KMS-11 (cell line): Measurements from ENCODE around the gene STX10.
"Not testable (repeated sequence)": the region's sequence is repeated elsewhere in the genome, so short reads cannot be mapped to it uniquely, and the experiment has no call there.

Experiments used
- H2AFZ ChIP-seq: fragments of 200-600 bp; sonication (generic); 2 replicates; pipeline ENCODE4 v1.6.1; 2016; ENCODE audit warnings: antibody characterized with exemption, mixed run types, low read depth
- H3K27ac ChIP-seq: fragments of 200-600 bp; sonication (generic); 2 replicates; pipeline ENCODE4 v1.6.1; 2016; ENCODE audit warnings: mild to moderate bottlenecking, mixed run types
- H3K27me3 ChIP-seq: fragments of 200-600 bp; sonication (generic); 2 replicates; pipeline ENCODE4 v1.6.1; 2017; ENCODE audit warnings: mild to moderate bottlenecking, low read depth, mixed run types, moderate library complexity; ENCODE audit not compliant: insufficient read depth
- H3K36me3 ChIP-seq: fragments of 200-600 bp; sonication (generic); 2 replicates; pipeline ENCODE4 v1.6.1; 2017; ENCODE audit warnings: mild to moderate bottlenecking, mixed run types; ENCODE audit not compliant: insufficient read depth
- H3K4me1 ChIP-seq: fragments of 200-600 bp; sonication (generic); 2 replicates; pipeline ENCODE4 v1.6.1; 2016; ENCODE audit warnings: mild to moderate bottlenecking, low read depth, mixed run types; ENCODE audit not compliant: poor library complexity, severe bottlenecking
- H3K4me2 ChIP-seq: fragments of 200-600 bp; sonication (generic); 2 replicates; pipeline ENCODE4 v1.7.0; 2016; ENCODE audit warnings: mild to moderate bottlenecking, mixed run types
- H3K4me3 ChIP-seq: fragments of 200-600 bp; sonication (generic); IDR thresholded peaks from 2 replicates; pipeline ENCODE4 v1.6.1; 2017; ENCODE audit warnings: low read depth, low read length, mixed read lengths; ENCODE audit not compliant: insufficient read depth
- H3K79me2 ChIP-seq: fragments of 200-600 bp; sonication (generic); 2 replicates; pipeline ENCODE4 v1.6.1; 2016; ENCODE audit warnings: low read depth, mixed run types; ENCODE audit not compliant: insufficient read depth
- H3K9ac ChIP-seq: fragments of 200-600 bp; sonication (generic); 2 replicates; pipeline ENCODE4 v1.6.1; 2016; ENCODE audit warnings: mild to moderate bottlenecking, mixed run types
- H4K20me1 ChIP-seq: fragments of 200-600 bp; sonication (generic); 2 replicates; pipeline ENCODE4 v1.6.1; 2016; ENCODE audit warnings: mild to moderate bottlenecking, mixed run types; ENCODE audit not compliant: insufficient read depth
- CTCF ChIP-seq: fragments of 200-600 bp; sonication (generic); conservative IDR thresholded peaks from 2 replicates; pipeline ENCODE4 v1.6.1; 2017; ENCODE audit warnings: low read depth, mild to moderate bottlenecking, antibody characterized with exemption, low read length, moderate library complexity, mixed read lengths

STX10 gene

GRCh38 chr19:13172346-13173138 lies 22.4 kb upstream of the STX10 start:
- Histone ChIP-seq H3K4me3 (no peak overlapping the region), H3K79me2 (no peaks in the 10 kb centered on the region), H3K27ac (no peak overlapping the region), H3K9ac (no peak overlapping the region), H2AFZ (peak overlapping the region; percentile 53; the same call in 1 of the 2 replicates), H3K4me1 (peaks cover 43% of the 10 kb centered on the region), H3K36me3 (no peaks in the 10 kb centered on the region), H3K4me2 (peak overlapping the region; percentile 47; the same call in 1 of the 2 replicates), H3K27me3 (no peaks in the 10 kb centered on the region; the same call in 1 of the 2 replicates), H4K20me1 (no peaks in the 10 kb centered on the region)
- TF ChIP-seq CTCF, result no peak

DNA sequence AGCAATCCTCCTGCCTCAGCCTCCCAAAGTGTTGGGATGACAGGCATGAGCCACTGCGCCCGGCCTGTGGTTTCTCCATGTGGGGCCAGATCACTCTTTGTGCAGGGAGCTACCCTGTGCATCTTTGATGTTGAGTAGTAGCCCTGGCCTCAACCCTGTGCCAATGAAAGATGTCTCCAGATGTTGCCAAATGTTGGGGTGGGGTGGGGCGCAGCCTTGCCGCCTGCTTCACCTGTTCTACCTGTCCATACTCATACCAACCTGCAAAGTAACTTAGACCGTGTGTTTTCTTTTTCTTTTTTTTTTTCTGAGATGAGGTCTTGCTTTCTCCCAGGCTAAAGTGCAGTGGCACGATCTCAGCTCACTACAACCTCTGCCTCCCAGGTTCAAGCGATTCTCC lies 21.0 kb upstream of the STX10 start:
- Histone ChIP-seq H3K4me2 (no peak overlapping the region), H3K4me3 (no peak overlapping the region), H3K4me1 (peaks cover 57% of the 10 kb centered on the region), H3K27ac (no peak overlapping the region), H4K20me1 (no peaks in the 10 kb centered on the region), H3K79me2 (no peaks in the 10 kb centered on the region), H2AFZ (no peak overlapping the region), H3K27me3 (no peaks in the 10 kb centered on the region; the same call in 1 of the 2 replicates), H3K36me3 (no peaks in the 10 kb centered on the region), H3K9ac (no peak overlapping the region)
- no peak for TF ChIP-seq CTCF

DNA sequence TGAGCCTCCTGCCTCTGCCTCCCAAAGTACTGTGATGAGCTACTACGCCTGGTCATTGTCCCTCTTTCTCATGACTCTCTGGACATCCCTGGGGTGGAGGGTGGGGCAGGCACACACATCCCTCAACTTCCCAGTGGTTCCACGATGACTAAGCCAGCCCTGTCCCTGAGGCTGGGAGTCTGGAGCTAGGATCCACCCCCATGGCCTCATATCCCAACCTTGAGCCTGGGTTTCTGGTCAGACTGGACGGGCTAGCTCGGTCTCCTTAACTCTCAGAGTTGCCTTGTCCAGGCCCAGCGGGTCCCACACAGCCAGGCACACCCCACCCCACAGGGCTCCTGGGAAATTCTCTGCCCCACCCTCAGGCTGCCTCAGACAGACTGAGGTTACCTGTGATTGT lies 19.6 kb upstream of the STX10 start:
- TF ChIP-seq CTCF, result no peak
- H3K79me2 ChIP-seq, result no peaks in the 10 kb centered on the region
- H3K4me2 ChIP-seq, result no peak overlapping the region
- peaks cover 63% of the 10 kb centered on the region for H3K4me1 ChIP-seq
- no peak overlapping the region for H3K9ac ChIP-seq
- H4K20me1 ChIP-seq, result no peaks in the 10 kb centered on the region
- no peaks in the 10 kb centered on the region for H3K36me3 ChIP-seq
- H3K4me3 ChIP-seq, result no peak overlapping the region
- H2AFZ ChIP-seq, result no peak overlapping the region
- no peaks in the 10 kb centered on the region for H3K27me3 ChIP-seq
- H3K27ac ChIP-seq, result no peak overlapping the region

DNA sequence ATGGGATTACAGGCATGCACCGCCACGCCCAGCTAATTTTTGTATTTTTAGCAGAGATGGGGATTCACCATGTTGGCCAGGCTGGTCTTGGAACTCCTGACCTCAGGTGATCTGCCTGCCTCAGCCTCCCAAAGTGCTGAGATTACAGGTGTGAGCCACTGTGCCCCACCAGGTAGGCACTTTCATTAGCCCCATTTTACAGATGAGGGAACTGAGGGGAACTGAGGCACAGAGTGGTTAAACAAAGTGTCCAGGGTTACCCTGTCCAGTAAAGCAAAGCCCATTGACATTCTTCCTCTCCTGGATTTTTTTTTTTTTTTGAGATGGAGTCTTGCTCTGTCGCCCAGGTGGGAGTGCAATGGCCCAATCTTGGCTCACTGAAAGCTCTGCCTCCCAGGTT lies 16.0 kb upstream of the STX10 start:
- H3K36me3 ChIP-seq, H3K27ac ChIP-seq, H4K20me1 ChIP-seq, H3K9ac ChIP-seq, H3K4me3 ChIP-seq, H3K79me2 ChIP-seq, H2AFZ ChIP-seq, H3K27me3 ChIP-seq: not testable (repeated sequence)
- peak overlapping the region; percentile 93; the same call in 1 of the 2 replicates for H3K4me2 ChIP-seq
- peaks cover 85% of the 10 kb centered on the region for H3K4me1 ChIP-seq
